ENCODE data around the gene NIPAL1.

- TF ChIP-seq CTCF (IDR thresholded peaks at IDR 0.05), result no peak
- TF ChIP-seq POLR2A (IDR thresholded peaks at IDR 0.05), result no peak
Measured at GRCh38 chr4:48002267-48002666, 14.3 kb upstream of the NIPAL1 start.

Data from esophagus squamous epithelium (tissue), 4 donors.